SK-N-SH (cell line): Measurements from ENCODE around the gene UST. TPM values are rescaled to one million over a fixed set of nuclear protein-coding genes. Genes with fewer than 3 reads are reported as not detected.

Experiments used
- CTCF ChIA-PET: fragments of 300-600, 350-600 bp; formaldehyde crosslinking; extraction: SDS; loops from one replicate; lab custom pipeline; 2021; lab: Yijun Ruan, JAX
- POLR2A ChIA-PET: fragments of 350-600 bp; sonication (Branson Sonifier 250); formaldehyde crosslinking; extraction: SDS; loops from one replicate; lab custom pipeline; 2020; ENCODE audit warnings: antibody characterized with exemption, inconsistent platforms; lab: Yijun Ruan, JAX
- DNase-seq: peaks from one replicate; pipeline ENCODE4 v3.0.0; 2012
- H2AFZ ChIP-seq: fragments of 200-600 bp; sonication (generic); 2 replicates; pipeline ENCODE4 v1.8.1; 2016; ENCODE audit warnings: antibody characterized with exemption, mild to moderate bottlenecking, low read depth
- H3F3A ChIP-seq: fragments of 200-600 bp; sonication (generic); replicated peaks from 2 replicates; pipeline ENCODE3; 2016; ENCODE audit warnings: antibody characterized with exemption, mild to moderate bottlenecking; ENCODE audit not compliant: insufficient read depth
- H3K27ac ChIP-seq, 2 experiments: fragments of 200-500 bp in 1 of 2; fragments of 200-600 bp in 1 of 2; sonication (Bioruptor generic) in 1 of 2; sonication (generic), shearing (Covaris generic) in 1 of 2; 2 replicates each; pipeline versions ENCODE4 v1.5.1 to v1.6.1; 2014 to 2016; ENCODE audit warnings: low read depth in 2 of 2, inconsistent platforms in 1 of 2, low read length in 1 of 2, mild to moderate bottlenecking in 1 of 2, mixed read lengths in 1 of 2
- H3K27me3 ChIP-seq: fragments of 200-600 bp; sonication (generic), shearing (Covaris generic); 2 replicates; pipeline ENCODE4 v1.6.1; 2016; ENCODE audit warnings: mixed run types; ENCODE audit not compliant: insufficient read depth
- H3K36me3 ChIP-seq, 2 experiments: fragments of 200-500 bp in 1 of 2; fragments of 200-600 bp in 1 of 2; sonication (Bioruptor generic) in 1 of 2; sonication (generic) in 1 of 2; replicated peaks in 1 of 2; 2 replicates each; pipeline versions ENCODE3 to v1.5.1; 2014 to 2016; ENCODE audit warnings: low read length in 1 of 2, mild to moderate bottlenecking in 1 of 2; ENCODE audit not compliant: insufficient read depth in 2 of 2, control insufficient read depth in 1 of 2
- H3K4me1 ChIP-seq, 2 experiments: fragments of 200-500 bp in 1 of 2; fragments of 200-600 bp in 1 of 2; sonication (Bioruptor generic) in 1 of 2; sonication (generic), shearing (Covaris generic) in 1 of 2; 2 replicates each; pipeline versions ENCODE4 v1.5.1 to v1.6.1; 2014 to 2016; ENCODE audit warnings: low read depth in 1 of 2, low read length in 1 of 2, mixed run types in 1 of 2; ENCODE audit not compliant: insufficient read depth in 2 of 2, control insufficient read depth in 1 of 2
- H3K4me2 ChIP-seq: fragments of 200-600 bp; sonication (generic), shearing (Covaris generic); 2 replicates; pipeline ENCODE4 v1.6.1; 2017; ENCODE audit warnings: mixed run types
- H3K4me3 ChIP-seq, 2 experiments: fragments of 200-500 bp in 1 of 2; fragments of 200-600 bp in 1 of 2; sonication (Bioruptor generic) in 1 of 2; sonication (generic), shearing (Covaris generic) in 1 of 2; 2 replicates each; pipeline versions ENCODE4 v1.5.1 to v1.8.1; 2014 to 2016; ENCODE audit warnings: low read depth in 2 of 2, inconsistent platforms in 1 of 2, low read length in 1 of 2, mild to moderate bottlenecking in 1 of 2, mixed read lengths in 1 of 2, moderate library complexity in 1 of 2
- H3K79me2 ChIP-seq: fragments of 200-600 bp; sonication (generic); 2 replicates; pipeline ENCODE4 v1.8.1; 2017; ENCODE audit warnings: mild to moderate bottlenecking; ENCODE audit not compliant: insufficient read depth
- H3K9ac ChIP-seq: fragments of 200-600 bp; sonication (generic); 2 replicates; pipeline ENCODE4 v1.6.1; 2017; ENCODE audit warnings: mixed run types
- H3K9me2 ChIP-seq: fragments of 200-600 bp; sonication (generic); 2 replicates; pipeline ENCODE4 v1.6.1; 2017; ENCODE audit warnings: mixed run types
- H3K9me3 ChIP-seq: fragments of 200-600 bp; sonication (generic); 2 replicates; pipeline ENCODE4 v1.6.1; 2017; ENCODE audit warnings: mixed run types, mild to moderate bottlenecking, moderate library complexity
- H4K20me1 ChIP-seq: fragments of 200-600 bp; sonication (generic); 2 replicates; pipeline ENCODE4 v1.6.1; 2017; ENCODE audit warnings: mild to moderate bottlenecking, mixed run types; ENCODE audit not compliant: insufficient read depth
- ELF1 ChIP-seq: IDR thresholded peaks from 2 replicates; pipeline ENCODE4 v1.4.0; 2012
- EP300 ChIP-seq, 2 experiments: IDR thresholded peaks; 2 replicates each; pipeline versions ENCODE4 v1.4.0 to v1.6.1; 2012; ENCODE audit warnings: borderline replicate concordance in 1 of 2, low read depth in 1 of 2, low read length in 1 of 2
- EZH2phosphoT487 ChIP-seq: fragments of 200-600 bp; sonication (generic); IDR thresholded peaks from 2 replicates; pipeline ENCODE4 v1.6.1; 2017; ENCODE audit warnings: low read depth, mixed run types, mild to moderate bottlenecking, antibody characterized with exemption, moderate library complexity, borderline replicate concordance
- FOXJ3 ChIP-seq: sonication (generic); formaldehyde crosslinking; IDR thresholded peaks from 2 replicates; pipeline ENCODE4 v1.5.1; 2020; ENCODE audit warnings: mild to moderate bottlenecking, missing genetic modification reagents
- FOXM1 ChIP-seq: IDR thresholded peaks from 2 replicates; pipeline ENCODE4 v1.4.0; 2012; ENCODE audit warnings: low read depth, mild to moderate bottlenecking
- GATA2 ChIP-seq: sonication (generic); formaldehyde crosslinking; IDR thresholded peaks from 2 replicates; pipeline ENCODE4 v1.5.0; 2020; ENCODE audit warnings: mild to moderate bottlenecking, missing genetic modification reagents
- JUND ChIP-seq: IDR thresholded peaks from 2 replicates; pipeline ENCODE4 v1.4.0; 2012
- NFIC ChIP-seq: IDR thresholded peaks from 2 replicates; pipeline ENCODE4 v1.4.0; 2012; ENCODE audit warnings: borderline replicate concordance
- RAD21 ChIP-seq: IDR thresholded peaks from 2 replicates; pipeline ENCODE4 v1.6.1; 2012; ENCODE audit warnings: mild to moderate bottlenecking, low read length
- TAF1 ChIP-seq: IDR thresholded peaks from 2 replicates; pipeline ENCODE4 v1.6.1; 2012; ENCODE audit warnings: low read depth, mild to moderate bottlenecking, low read length, moderate library complexity, borderline replicate concordance
- TCF12 ChIP-seq: IDR thresholded peaks from 2 replicates; pipeline ENCODE4 v1.4.0; 2012
- YY1 ChIP-seq: IDR thresholded peaks from 2 replicates; pipeline ENCODE4 v1.4.0; 2012; ENCODE audit warnings: low read depth, mild to moderate bottlenecking
- WGBS: methylation state at CpG from one replicate; pipeline ENCODE4 v1.1.6; 2017; ENCODE audit warnings: low lambda C conversion rate; 5-methylcytosine and 5-hydroxymethylcytosine counted together
- polyA plus RNA-seq, 3 experiments: library from polyadenylated mRNA; depleted of rRNA; stranded (reverse); fragments of >200 nt; gene quantifications; 2 replicates each; pipeline ENCODE4 v1.2.3, GENCODE V29; 2012
- TF ChIP-seq, protein P1 (sequence below): IDR thresholded peaks from 2 replicates; pipeline ENCODE4; 2012
- TF ChIP-seq, protein P2 (sequence below): fragments of 150-350 bp; IDR thresholded peaks from 2 replicates; pipeline ENCODE4 v1.6.1; 2017; ENCODE audit warnings: antibody characterized with exemption, low read length, low read depth, borderline replicate concordance
- TF ChIP-seq, protein P3 (sequence below): IDR thresholded peaks from 2 replicates; pipeline ENCODE4 v1.6.1; 2012; ENCODE audit warnings: mild to moderate bottlenecking, low read depth, low read length, moderate library complexity
- TF ChIP-seq, protein P4 (sequence below): fragments of 200-600 bp; sonication (generic); IDR thresholded peaks from 2 replicates; pipeline ENCODE4 v1.6.1; 2017; ENCODE audit warnings: antibody characterized with exemption, mild to moderate bottlenecking, moderate library complexity
- TF ChIP-seq, protein P5 (sequence below): fragments of 150-350 bp; IDR thresholded peaks from 2 replicates; pipeline ENCODE4 v1.6.1; 2016; ENCODE audit warnings: mild to moderate bottlenecking, low read depth, low read length

Gene UST
- polyA plus RNA-seq, 1 of the 3 experiments (the other 2 are of a cell fraction), result 1.7 TPM

DNA sequence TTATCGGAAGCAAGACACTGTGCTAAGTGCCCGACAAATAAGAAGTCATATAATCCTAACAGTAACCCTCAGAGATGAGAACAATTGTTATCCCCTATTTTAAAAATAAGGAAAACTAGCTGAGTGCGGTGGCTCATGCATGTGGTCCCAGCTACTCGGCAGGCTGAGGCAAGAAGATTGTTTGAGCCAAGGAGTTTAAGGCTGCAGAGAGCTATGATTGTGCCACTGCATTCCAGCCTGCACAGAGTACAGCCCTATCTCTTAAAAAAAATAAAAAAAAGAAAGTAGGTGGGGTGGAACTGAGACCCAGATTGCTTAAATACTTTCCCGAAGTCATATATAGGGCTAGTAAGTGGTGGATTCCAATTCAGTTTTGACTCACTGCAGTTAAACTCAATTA, 84.7 kb downstream of the UST start (continued):
- TF ChIP-seq, protein P1, sequence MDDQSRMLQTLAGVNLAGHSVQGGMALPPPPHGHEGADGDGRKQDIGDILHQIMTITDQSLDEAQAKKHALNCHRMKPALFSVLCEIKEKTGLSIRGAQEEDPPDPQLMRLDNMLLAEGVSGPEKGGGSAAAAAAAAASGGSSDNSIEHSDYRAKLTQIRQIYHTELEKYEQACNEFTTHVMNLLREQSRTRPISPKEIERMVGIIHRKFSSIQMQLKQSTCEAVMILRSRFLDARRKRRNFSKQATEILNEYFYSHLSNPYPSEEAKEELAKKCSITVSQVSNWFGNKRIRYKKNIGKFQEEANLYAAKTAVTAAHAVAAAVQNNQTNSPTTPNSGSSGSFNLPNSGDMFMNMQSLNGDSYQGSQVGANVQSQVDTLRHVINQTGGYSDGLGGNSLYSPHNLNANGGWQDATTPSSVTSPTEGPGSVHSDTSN, result no peak
- TF ChIP-seq NFIC (no peak), FOXM1 (no peak), ELF1 (no peak)
- TF ChIP-seq, all 33 proteins: peak for 0

DNA sequence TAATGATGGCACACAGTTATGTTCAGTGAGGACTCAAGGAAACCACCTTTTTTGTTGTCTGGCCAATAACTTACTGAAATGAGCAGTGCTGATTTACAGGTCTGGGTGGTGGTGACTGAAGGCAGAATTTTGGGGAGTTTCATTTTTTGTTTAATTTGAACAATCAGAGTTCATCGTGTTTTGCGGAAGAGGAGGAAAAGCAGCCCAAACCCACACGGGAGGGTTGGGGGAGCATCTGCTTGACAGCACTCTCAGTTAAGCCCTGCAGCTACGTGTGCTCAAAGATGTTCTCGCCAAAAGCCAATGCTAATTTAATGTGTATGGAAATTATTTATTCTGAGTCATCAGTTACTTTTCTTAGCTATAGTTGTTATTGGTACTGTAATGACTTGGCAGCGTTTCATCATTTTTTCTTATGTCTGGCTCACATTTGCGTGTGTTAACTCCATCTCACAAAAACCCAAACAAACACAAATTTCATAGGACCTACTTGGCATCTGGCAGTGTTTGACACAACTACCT, 89.2 kb downstream of the UST start:
- Histone ChIP-seq H3K36me3 (no peaks in the 10 kb centered on the region), H3K9me3 (no peaks in the 10 kb centered on the region), H4K20me1 (no peaks in the 10 kb centered on the region), H2AFZ (no peak overlapping the region), H3K79me2 (no peaks in the 10 kb centered on the region), H3K4me1 (no peaks in the 10 kb centered on the region), H3K9me2 (no peaks in the 10 kb centered on the region), H3K27ac (no peak overlapping the region; a peak in 1 of 4 replicates), H3K4me2 (no peak overlapping the region; the same call in 1 of the 2 replicates), H3K9ac (no peak overlapping the region), H3K27me3 (peaks cover 12% of the 10 kb centered on the region; the same call in 1 of the 2 replicates), H3K4me3 (no peak overlapping the region), H3F3A (peaks cover 4% of the 10 kb centered on the region)
- 16% methylated on average over 7 of the region's 7 CpGs for WGBS
- ChIA-PET POLR2A (no interaction called here), CTCF (no interaction called here)
- TF ChIP-seq YY1 (no peak), NFIC (peak; percentile 62; the same call in 1 of the 2 replicates), TCF12 (0 out of 2 replicates have a peak, but pooled peaks have one; percentile 6), EP300 (IDR thresholded peaks at IDR 0.05; ENCODE audit: borderline replicate concordance in 1 of 2, low read depth in 1 of 2, low read length in 1 of 2) (no peak)
- TF ChIP-seq, protein P2, sequence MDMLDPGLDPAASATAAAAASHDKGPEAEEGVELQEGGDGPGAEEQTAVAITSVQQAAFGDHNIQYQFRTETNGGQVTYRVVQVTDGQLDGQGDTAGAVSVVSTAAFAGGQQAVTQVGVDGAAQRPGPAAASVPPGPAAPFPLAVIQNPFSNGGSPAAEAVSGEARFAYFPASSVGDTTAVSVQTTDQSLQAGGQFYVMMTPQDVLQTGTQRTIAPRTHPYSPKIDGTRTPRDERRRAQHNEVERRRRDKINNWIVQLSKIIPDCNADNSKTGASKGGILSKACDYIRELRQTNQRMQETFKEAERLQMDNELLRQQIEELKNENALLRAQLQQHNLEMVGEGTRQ, result no peak
- DNase-seq, result no peak

DNA sequence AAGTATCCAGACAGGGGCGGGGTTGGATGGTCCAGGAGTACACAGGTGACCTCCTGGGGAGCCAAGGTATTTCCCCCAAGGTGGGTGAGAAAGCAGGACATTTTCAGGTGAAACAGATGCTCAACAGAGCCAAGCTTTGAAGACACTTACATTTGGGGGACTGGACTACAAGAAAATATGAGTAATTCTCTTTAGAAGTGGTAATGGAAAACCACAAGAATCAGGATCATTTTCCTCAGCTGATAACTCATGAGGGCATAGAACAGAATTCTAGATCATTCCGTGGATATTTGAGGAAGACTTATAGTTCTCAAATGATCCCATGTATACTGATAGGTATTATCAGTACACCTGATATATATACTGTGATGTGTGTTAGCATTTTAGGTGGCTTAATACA, 89.9 kb downstream of the UST start:
- POLR2A ChIA-PET, result no interaction called here
- Histone ChIP-seq H3K9ac (no peak overlapping the region), H3K4me2 (no peak overlapping the region; the same call in 1 of the 2 replicates), H4K20me1 (no peaks in the 10 kb centered on the region), H3K36me3 (no peaks in the 10 kb centered on the region), H3F3A (no peaks in the 10 kb centered on the region), H3K9me3 (no peaks in the 10 kb centered on the region), H3K4me1 (no peaks in the 10 kb centered on the region), H3K9me2 (no peaks in the 10 kb centered on the region), H2AFZ (no peak overlapping the region), H3K79me2 (no peaks in the 10 kb centered on the region), H3K27me3 (peaks cover 8% of the 10 kb centered on the region; the same call in 1 of the 2 replicates), H3K4me3 (no peak overlapping the region), H3K27ac (no peak overlapping the region)
- DNase-seq, result no peak
- 13% methylated on average over 2 of the region's 2 CpGs for WGBS
- CTCF ChIA-PET, result no interaction called here
- TF ChIP-seq EZH2phosphoT487 (no peak), ELF1 (no peak), JUND (no peak), TCF12 (no peak), GATA2 (CRISPR knock-in tag) (no peak), FOXJ3 (CRISPR knock-in tag) (no peak), FOXM1 (no peak), YY1 (no peak), TAF1 (no peak), RAD21 (no peak)
- TF ChIP-seq, protein P3, sequence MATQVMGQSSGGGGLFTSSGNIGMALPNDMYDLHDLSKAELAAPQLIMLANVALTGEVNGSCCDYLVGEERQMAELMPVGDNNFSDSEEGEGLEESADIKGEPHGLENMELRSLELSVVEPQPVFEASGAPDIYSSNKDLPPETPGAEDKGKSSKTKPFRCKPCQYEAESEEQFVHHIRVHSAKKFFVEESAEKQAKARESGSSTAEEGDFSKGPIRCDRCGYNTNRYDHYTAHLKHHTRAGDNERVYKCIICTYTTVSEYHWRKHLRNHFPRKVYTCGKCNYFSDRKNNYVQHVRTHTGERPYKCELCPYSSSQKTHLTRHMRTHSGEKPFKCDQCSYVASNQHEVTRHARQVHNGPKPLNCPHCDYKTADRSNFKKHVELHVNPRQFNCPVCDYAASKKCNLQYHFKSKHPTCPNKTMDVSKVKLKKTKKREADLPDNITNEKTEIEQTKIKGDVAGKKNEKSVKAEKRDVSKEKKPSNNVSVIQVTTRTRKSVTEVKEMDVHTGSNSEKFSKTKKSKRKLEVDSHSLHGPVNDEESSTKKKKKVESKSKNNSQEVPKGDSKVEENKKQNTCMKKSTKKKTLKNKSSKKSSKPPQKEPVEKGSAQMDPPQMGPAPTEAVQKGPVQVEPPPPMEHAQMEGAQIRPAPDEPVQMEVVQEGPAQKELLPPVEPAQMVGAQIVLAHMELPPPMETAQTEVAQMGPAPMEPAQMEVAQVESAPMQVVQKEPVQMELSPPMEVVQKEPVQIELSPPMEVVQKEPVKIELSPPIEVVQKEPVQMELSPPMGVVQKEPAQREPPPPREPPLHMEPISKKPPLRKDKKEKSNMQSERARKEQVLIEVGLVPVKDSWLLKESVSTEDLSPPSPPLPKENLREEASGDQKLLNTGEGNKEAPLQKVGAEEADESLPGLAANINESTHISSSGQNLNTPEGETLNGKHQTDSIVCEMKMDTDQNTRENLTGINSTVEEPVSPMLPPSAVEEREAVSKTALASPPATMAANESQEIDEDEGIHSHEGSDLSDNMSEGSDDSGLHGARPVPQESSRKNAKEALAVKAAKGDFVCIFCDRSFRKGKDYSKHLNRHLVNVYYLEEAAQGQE, result no peak
- TF ChIP-seq, protein P4, sequence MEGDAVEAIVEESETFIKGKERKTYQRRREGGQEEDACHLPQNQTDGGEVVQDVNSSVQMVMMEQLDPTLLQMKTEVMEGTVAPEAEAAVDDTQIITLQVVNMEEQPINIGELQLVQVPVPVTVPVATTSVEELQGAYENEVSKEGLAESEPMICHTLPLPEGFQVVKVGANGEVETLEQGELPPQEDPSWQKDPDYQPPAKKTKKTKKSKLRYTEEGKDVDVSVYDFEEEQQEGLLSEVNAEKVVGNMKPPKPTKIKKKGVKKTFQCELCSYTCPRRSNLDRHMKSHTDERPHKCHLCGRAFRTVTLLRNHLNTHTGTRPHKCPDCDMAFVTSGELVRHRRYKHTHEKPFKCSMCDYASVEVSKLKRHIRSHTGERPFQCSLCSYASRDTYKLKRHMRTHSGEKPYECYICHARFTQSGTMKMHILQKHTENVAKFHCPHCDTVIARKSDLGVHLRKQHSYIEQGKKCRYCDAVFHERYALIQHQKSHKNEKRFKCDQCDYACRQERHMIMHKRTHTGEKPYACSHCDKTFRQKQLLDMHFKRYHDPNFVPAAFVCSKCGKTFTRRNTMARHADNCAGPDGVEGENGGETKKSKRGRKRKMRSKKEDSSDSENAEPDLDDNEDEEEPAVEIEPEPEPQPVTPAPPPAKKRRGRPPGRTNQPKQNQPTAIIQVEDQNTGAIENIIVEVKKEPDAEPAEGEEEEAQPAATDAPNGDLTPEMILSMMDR, result no peak
- TF ChIP-seq, protein P5, sequence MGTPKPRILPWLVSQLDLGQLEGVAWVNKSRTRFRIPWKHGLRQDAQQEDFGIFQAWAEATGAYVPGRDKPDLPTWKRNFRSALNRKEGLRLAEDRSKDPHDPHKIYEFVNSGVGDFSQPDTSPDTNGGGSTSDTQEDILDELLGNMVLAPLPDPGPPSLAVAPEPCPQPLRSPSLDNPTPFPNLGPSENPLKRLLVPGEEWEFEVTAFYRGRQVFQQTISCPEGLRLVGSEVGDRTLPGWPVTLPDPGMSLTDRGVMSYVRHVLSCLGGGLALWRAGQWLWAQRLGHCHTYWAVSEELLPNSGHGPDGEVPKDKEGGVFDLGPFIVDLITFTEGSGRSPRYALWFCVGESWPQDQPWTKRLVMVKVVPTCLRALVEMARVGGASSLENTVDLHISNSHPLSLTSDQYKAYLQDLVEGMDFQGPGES, result no peak
